ENCODE measurements around the gene HECA. TPM values are rescaled to one million over a fixed set of nuclear protein-coding genes. Genes with fewer than 3 reads are reported as not detected.

Gene HECA
- total and polyA plus RNA-seq, 2 of the 8 experiments (the other 6 are each of a cell fraction or from before 2014, with no cell fraction given): 2.4 to 9.2 TPM

DNA sequence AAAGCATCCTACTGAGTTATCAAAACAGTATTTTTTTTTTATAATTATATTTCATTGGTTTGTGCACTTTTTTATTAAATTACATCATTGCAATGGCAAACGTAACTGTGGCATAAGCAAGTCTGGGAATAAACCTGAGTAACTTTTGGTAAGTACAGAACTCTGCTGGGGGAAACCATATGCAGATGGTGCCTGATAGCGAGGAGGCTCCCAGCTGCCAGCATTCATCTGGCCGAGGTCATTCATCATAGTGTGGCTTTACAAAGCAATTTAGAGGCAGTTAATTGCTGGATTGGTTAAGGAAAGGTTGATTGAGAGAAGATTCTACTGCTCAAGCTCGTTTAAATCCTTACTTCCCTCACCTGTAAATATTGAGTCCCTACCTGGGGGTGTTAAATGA, 52.6 kb downstream of the HECA start:
- WGBS, 2 experiments (ENCODE audit: extremely low coverage in 1 of 2, insufficient coverage in 1 of 2, insufficient read length in 1 of 2, insufficient replicate concordance in 2 of 2, low coverage in 1 of 2, low lambda C conversion rate in 2 of 2, missing lambda C conversion rate in 1 of 2): 76% methylated on average over 4 of the region's 4 CpGs; no CpG with 5 or more reads in 1 of the 2 experiments
- TF ChIP-seq KDM4A (IDR thresholded peaks at IDR 0.05; ENCODE audit: low read depth, low read length, severe bottlenecking) (no peak), SP1 (IDR thresholded peaks at IDR 0.05; ENCODE audit: low read depth, low read length) (no peak), PHF8 (conservative IDR thresholded peaks at IDR 0.05; ENCODE audit: low read depth, low read length) (no peak), TCF12 (IDR thresholded peaks at IDR 0.05; ENCODE audit: low read depth, low read length) (no peak), YY1 (IDR thresholded peaks at IDR 0.05; ENCODE audit: low read depth, low read length) (no peak), ZNF274 (IDR thresholded peaks at IDR 0.05; ENCODE audit: borderline replicate concordance, extremely low read depth, low read length) (no peak), GABPA (IDR thresholded peaks at IDR 0.05; ENCODE audit: borderline replicate concordance, insufficient read depth, low read length) (no peak), BACH1 (IDR thresholded peaks at IDR 0.05; ENCODE audit: low read length) (no peak), SUZ12 (IDR thresholded peaks at IDR 0.05; ENCODE audit: low read length) (no peak), TBP (IDR thresholded peaks at IDR 0.05; ENCODE audit: low read depth, low read length) (no peak), JUND (IDR thresholded peaks at IDR 0.05; ENCODE audit: low read length) (no peak), SP4 (IDR thresholded peaks at IDR 0.05; ENCODE audit: low read length) (no peak), SRF (IDR thresholded peaks at IDR 0.05; ENCODE audit: low read depth, low read length) (no peak), POU5F1 (IDR thresholded peaks at IDR 0.05; ENCODE audit: low read depth, low read length) (no peak), RXRA (IDR thresholded peaks at IDR 0.05; ENCODE audit: insufficient read depth, low read depth, low read length) (no peak), CBX8 (IDR thresholded peaks at IDR 0.05; ENCODE audit: borderline replicate concordance, low read depth, low read length) (no peak)

More for the DNA sequence above, 52.6 kb downstream of the HECA start:
- FAIRE-seq (no peak), DNase-seq (ENCODE audit: low read depth in 1 of 2, low spot score in 2 of 2) (no peak)
- H4K91ac ChIP-seq (replicated peaks; ENCODE audit: insufficient read length, low read length): no peak overlapping the region
- no peak overlapping the region for H3K27ac ChIP-seq (ENCODE audit: low read depth, low read length)
- no peak overlapping the region for H2BK20ac ChIP-seq (ENCODE audit: low read length)
- H3K18ac ChIP-seq (ENCODE audit: extremely low read depth, low read length): no peak overlapping the region
- CTCF ChIA-PET (ENCODE audit: partially characterized antibody): no interaction called here
- no peak overlapping the region for H3K4ac ChIP-seq (replicated peaks; ENCODE audit: insufficient read length, low read depth, low read length)
- no peak overlapping the region for H3K4me3 ChIP-seq (ENCODE audit: extremely low read depth in 1 of 4, insufficient read depth in 2 of 4, low read depth in 3 of 4, low read length in 4 of 4)
- no peaks in the 10 kb centered on the region for H3K9me3 ChIP-seq (ENCODE audit: insufficient read depth in 2 of 2, low read depth in 1 of 2, low read length in 1 of 2)
- H2BK120ac ChIP-seq (replicated peaks; ENCODE audit: low read depth, low read length): no peak overlapping the region
- POLR2A ChIA-PET (ENCODE audit: partially characterized antibody): interaction anchor here (1.2 kb wide), 1 partner anchor 187 kb away, joined by 3 read pairs; the partner anchor contains the start of gene CITED2
- H3K79me1 ChIP-seq (ENCODE audit: low read depth, low read length): no peaks in the 10 kb centered on the region
- no peak overlapping the region for H2BK15ac ChIP-seq (ENCODE audit: low read length)
- no peaks in the 10 kb centered on the region for H3K79me2 ChIP-seq (ENCODE audit: control insufficient read depth in 1 of 2, insufficient read depth in 2 of 2, low read length in 2 of 2)
- no peak overlapping the region for H2AFZ ChIP-seq (ENCODE audit: low read length)
- no peak overlapping the region for H2BK12ac ChIP-seq (ENCODE audit: low read depth, low read length)
- peaks cover 0 to 3% (median 0%) of the 10 kb centered on the region in 4 experiments; a peak in 1 of 7 replicates for H3K4me1 ChIP-seq (replicated peaks in 1 of 4; ENCODE audit: control insufficient read depth in 3 of 4, insufficient read depth in 4 of 4, low read length in 3 of 4)
- H2AK5ac ChIP-seq (ENCODE audit: low read depth, low read length): no peak overlapping the region
- no peak overlapping the region for H4K5ac ChIP-seq (ENCODE audit: insufficient read length, low read depth, low read length)
- no peaks in the 10 kb centered on the region for H3K27me3 ChIP-seq (replicated peaks in 1 of 4; ENCODE audit: control insufficient read depth in 3 of 4, extremely low read depth in 1 of 4, insufficient read depth in 3 of 4, low read length in 3 of 4)
- H3K23me2 ChIP-seq (ENCODE audit: low read depth, low read length): no peaks in the 10 kb centered on the region
- H4K20me1 ChIP-seq (replicated peaks in 1 of 2; ENCODE audit: control insufficient read depth in 1 of 2, insufficient read depth in 2 of 2, low read length in 2 of 2): no peaks in the 10 kb centered on the region
- H3K9ac ChIP-seq (replicated peaks in 1 of 4; ENCODE audit: extremely low read depth in 1 of 4, low read depth in 3 of 4, low read length in 3 of 4): no peak overlapping the region
- no peak overlapping the region for H3K56ac ChIP-seq (replicated peaks; ENCODE audit: insufficient read length, low read depth, low read length)
- no peak overlapping the region for H3K14ac ChIP-seq (ENCODE audit: insufficient read length)
- H3K23ac ChIP-seq (ENCODE audit: insufficient read length): no peak overlapping the region
- H3K4me2 ChIP-seq (ENCODE audit: insufficient read depth in 1 of 2, low read depth in 2 of 2, low read length in 2 of 2): no peak overlapping the region
- H4K8ac ChIP-seq (ENCODE audit: extremely low read depth, insufficient read depth, low read length): no peak overlapping the region
- no peaks in the 10 kb centered on the region for H3K36me3 ChIP-seq (ENCODE audit: control insufficient read depth in 2 of 4, insufficient read depth in 4 of 4, low read length in 3 of 4)
- H2BK5ac ChIP-seq (ENCODE audit: low read depth, low read length): no peak overlapping the region
